Neural progenitor cell (in vitro differentiated cells): Measurements from ENCODE around the gene NSUN3. TPM values are rescaled to one million over a fixed set of nuclear protein-coding genes. Genes with fewer than 3 reads are reported as not detected.

Experiments used
- DNase-seq: peaks from one replicate; pipeline ENCODE4 v3.0.0-alpha.2; 2016; ENCODE audit warnings: low spot score
- H2AFZ ChIP-seq: fragments of 200-600 bp; sonication (generic); replicated peaks from 2 replicates; pipeline ENCODE4 v1.6.1; 2016; ENCODE audit warnings: antibody characterized with exemption
- H3F3A ChIP-seq: fragments of 200-600 bp; sonication (generic); 2 replicates; pipeline ENCODE4 v1.6.1; 2016; ENCODE audit warnings: antibody characterized with exemption, low read depth
- H3K27ac ChIP-seq: fragments of 200-600 bp; sonication (generic); 2 replicates; pipeline ENCODE4 v1.5.1; 2016; ENCODE audit warnings: mild to moderate bottlenecking
- H3K27me3 ChIP-seq: fragments of 200-600 bp; sonication (generic); 2 replicates; pipeline ENCODE4 v1.6.1; 2016; ENCODE audit warnings: mild to moderate bottlenecking, moderate library complexity
- H3K36me3 ChIP-seq: fragments of 200-600 bp; sonication (generic); 2 replicates; pipeline ENCODE4 v1.5.1; 2016
- H3K4me1 ChIP-seq: fragments of 200-600 bp; sonication (generic); 2 replicates; pipeline ENCODE4 v1.6.1; 2016; ENCODE audit warnings: mixed run types
- H3K4me2 ChIP-seq: fragments of 200-600 bp; sonication (generic); 2 replicates; pipeline ENCODE4 v1.6.1; 2016
- H3K4me3 ChIP-seq: fragments of 200-600 bp; sonication (generic); 2 replicates; pipeline ENCODE4 v1.5.1; 2016
- H3K79me2 ChIP-seq: fragments of 200-600 bp; sonication (generic); 2 replicates; pipeline ENCODE4 v1.6.1; 2016; ENCODE audit warnings: low read depth
- H3K9ac ChIP-seq: fragments of 200-600 bp; sonication (generic); 2 replicates; pipeline ENCODE4 v1.6.1; 2016
- H3K9me3 ChIP-seq: fragments of 200-600 bp; sonication (generic); 2 replicates; pipeline ENCODE4 v1.5.1; 2016; ENCODE audit warnings: low read depth
- H4K20me1 ChIP-seq: fragments of 200-600 bp; sonication (generic); 2 replicates; pipeline ENCODE4 v1.6.1; 2016; ENCODE audit warnings: low read depth
- H3K27ac Mint-ChIP-seq: 3 replicates; pipeline ENCODE4 v1.8.0; 2021; ENCODE audit warnings: mixed read lengths
- H3K27me3 Mint-ChIP-seq: 2 replicates; pipeline ENCODE4 v1.8.0; 2022; ENCODE audit warnings: low read depth, mild to moderate bottlenecking, inconsistent platforms, moderate library complexity, mixed read lengths; ENCODE audit not compliant: insufficient read depth
- H3K36me3 Mint-ChIP-seq: 3 replicates; pipeline ENCODE4 v1.8.0; 2021; ENCODE audit warnings: mixed read lengths
- H3K4me1 Mint-ChIP-seq: 3 replicates; pipeline ENCODE4 v1.8.0; 2021; ENCODE audit warnings: mixed read lengths
- H3K4me3 Mint-ChIP-seq: 3 replicates; pipeline ENCODE4 v1.8.0; 2021; ENCODE audit warnings: mild to moderate bottlenecking, moderate library complexity, mixed read lengths
- H3K9me3 Mint-ChIP-seq: 3 replicates; pipeline ENCODE4 v1.8.0; 2020; ENCODE audit warnings: mixed read lengths
- CTCF ChIP-seq: fragments of 200-600 bp; sonication (generic); IDR thresholded peaks from 2 replicates; pipeline ENCODE4 v1.5.1; 2017; ENCODE audit warnings: antibody characterized with exemption, mild to moderate bottlenecking
- EZH2 ChIP-seq: fragments of 200-600 bp; sonication (generic); IDR thresholded peaks from 2 replicates; pipeline ENCODE4 v1.6.1; 2017; ENCODE audit warnings: antibody characterized with exemption, mild to moderate bottlenecking, moderate library complexity
- EZH2phosphoT487 ChIP-seq: fragments of 200-600 bp; sonication (generic); IDR thresholded peaks from 2 replicates; pipeline ENCODE4 v1.6.1; 2017; ENCODE audit warnings: antibody characterized with exemption
- total RNA-seq: library from RNA; depleted of rRNA; stranded (reverse); fragments of >200 nt; gene quantifications from 2 replicates; pipeline ENCODE4 v1.2.3, GENCODE V29; 2015; ENCODE audit warnings: low replicate concordance

NSUN3 gene
- total RNA-seq, 1 donor from 2014 or later = 22.3 TPM

- no peaks in the 10 kb centered on the region for H4K20me1 ChIP-seq
- Mint-ChIP-seq H3K4me3 (no peak overlapping the region), H3K9me3 (no peaks in the 10 kb centered on the region), H3K27ac (no peak overlapping the region), H3K4me1 (no peaks in the 10 kb centered on the region), H3K27me3 (peaks cover 5% of the 10 kb centered on the region), H3K36me3 (no peaks in the 10 kb centered on the region)
- H3K9me3 ChIP-seq = no peaks in the 10 kb centered on the region
- H3K36me3 ChIP-seq = no peaks in the 10 kb centered on the region
- H3K27ac ChIP-seq = no peak overlapping the region
- no peak overlapping the region for H3K4me3 ChIP-seq
- H2AFZ ChIP-seq = no peak overlapping the region
- H3F3A ChIP-seq = no peaks in the 10 kb centered on the region
- H3K9ac ChIP-seq = no peak overlapping the region
- no peak for DNase-seq
- H3K4me1 ChIP-seq = no peaks in the 10 kb centered on the region
- TF ChIP-seq CTCF (no peak), EZH2 (no peak), EZH2phosphoT487 (no peak)
- H3K4me2 ChIP-seq = no peak overlapping the region
- no peaks in the 10 kb centered on the region for H3K27me3 ChIP-seq
- no peaks in the 10 kb centered on the region for H3K79me2 ChIP-seq
Measured at GRCh38 chr3:94150113-94150512, 87.3 kb downstream of the NSUN3 start.

GRCh38 chr3:94156626-94157025 is 93.8 kb downstream of the NSUN3 start:
- Mint-ChIP-seq H3K4me3 (no peak overlapping the region), H3K27ac (no peak overlapping the region), H3K36me3 (no peaks in the 10 kb centered on the region), H3K9me3 (peaks cover 2% of the 10 kb centered on the region), H3K4me1 (no peaks in the 10 kb centered on the region), H3K27me3 (peaks cover 2% of the 10 kb centered on the region)
- Histone ChIP-seq H4K20me1 (no peaks in the 10 kb centered on the region), H2AFZ (no peak overlapping the region), H3F3A (no peaks in the 10 kb centered on the region), H3K27me3 (no peaks in the 10 kb centered on the region), H3K4me2 (no peak overlapping the region), H3K27ac (no peak overlapping the region), H3K4me1 (no peaks in the 10 kb centered on the region), H3K79me2 (no peaks in the 10 kb centered on the region), H3K9me3 (no peaks in the 10 kb centered on the region), H3K9ac (no peak overlapping the region), H3K36me3 (no peaks in the 10 kb centered on the region), H3K4me3 (no peak overlapping the region)
- no peak for TF ChIP-seq EZH2phosphoT487
- TF ChIP-seq CTCF = no peak
- TF ChIP-seq EZH2 = no peak
- no peak for DNase-seq

- no peak for DNase-seq
- H2AFZ ChIP-seq = no peak overlapping the region
- H3K4me2 ChIP-seq = no peak overlapping the region
- no peak overlapping the region for H3K4me3 ChIP-seq
- no peaks in the 10 kb centered on the region for H3K4me1 Mint-ChIP-seq
- H4K20me1 ChIP-seq = no peaks in the 10 kb centered on the region
- no peak overlapping the region for H3K27ac Mint-ChIP-seq
- no peaks in the 10 kb centered on the region for H3K4me1 ChIP-seq
- no peak for TF ChIP-seq CTCF
- TF ChIP-seq EZH2phosphoT487 = no peak
- TF ChIP-seq EZH2 = no peak
- H3K27me3 Mint-ChIP-seq = no peaks in the 10 kb centered on the region
- H3K9me3 ChIP-seq = no peaks in the 10 kb centered on the region
- peaks cover 2% of the 10 kb centered on the region for H3K9me3 Mint-ChIP-seq
- H3K4me3 Mint-ChIP-seq = no peak overlapping the region
- H3K79me2 ChIP-seq = no peaks in the 10 kb centered on the region
- H3K27ac ChIP-seq = no peak overlapping the region
- H3K36me3 ChIP-seq = no peaks in the 10 kb centered on the region
- H3K9ac ChIP-seq = no peak overlapping the region
- no peaks in the 10 kb centered on the region for H3K27me3 ChIP-seq
- no peaks in the 10 kb centered on the region for H3F3A ChIP-seq
- no peaks in the 10 kb centered on the region for H3K36me3 Mint-ChIP-seq
Measured at GRCh38 chr3:94158512-94158911, 95.7 kb downstream of the NSUN3 start.
